Kidney epithelial cell (primary cell): Measurements from ENCODE around the gene USP13. TPM values are rescaled to one million over a fixed set of nuclear protein-coding genes. Genes with fewer than 3 reads are reported as not detected.

Experiments used
- DNase-seq: peaks from one replicate; pipeline ENCODE4 v3.0.0-alpha.2; 2010; ENCODE audit warnings: low read depth
- H3K27me3 ChIP-seq: 2 replicates; pipeline ENCODE4 v1.6.0; 2011; ENCODE audit warnings: low read length; ENCODE audit not compliant: control insufficient read depth, insufficient read depth
- H3K36me3 ChIP-seq: 2 replicates; pipeline ENCODE4 v1.5.1; 2011; ENCODE audit warnings: low read length; ENCODE audit not compliant: control insufficient read depth, insufficient read depth
- H3K4me3 ChIP-seq: 2 replicates; pipeline ENCODE4 v1.5.1; 2011; ENCODE audit warnings: low read depth, mild to moderate bottlenecking, control low read depth, low read length
- total RNA-seq: library from RNA; depleted of rRNA; stranded (reverse); fragments of >200 nt; gene quantifications from 2 replicates; pipeline ENCODE4 v1.2.3, GENCODE V29; 2015
- TF ChIP-seq, protein P1 (sequence below): IDR thresholded peaks from 2 replicates; pipeline ENCODE4 v1.5.1; 2011; ENCODE audit warnings: mild to moderate bottlenecking, moderate library complexity, low read length, control low read depth, inconsistent platforms; ENCODE audit not compliant: insufficient read depth, poor library complexity, severe bottlenecking

The USP13 gene
- total RNA-seq, 1 donor from 2014 or later: 6.4 TPM

DNA sequence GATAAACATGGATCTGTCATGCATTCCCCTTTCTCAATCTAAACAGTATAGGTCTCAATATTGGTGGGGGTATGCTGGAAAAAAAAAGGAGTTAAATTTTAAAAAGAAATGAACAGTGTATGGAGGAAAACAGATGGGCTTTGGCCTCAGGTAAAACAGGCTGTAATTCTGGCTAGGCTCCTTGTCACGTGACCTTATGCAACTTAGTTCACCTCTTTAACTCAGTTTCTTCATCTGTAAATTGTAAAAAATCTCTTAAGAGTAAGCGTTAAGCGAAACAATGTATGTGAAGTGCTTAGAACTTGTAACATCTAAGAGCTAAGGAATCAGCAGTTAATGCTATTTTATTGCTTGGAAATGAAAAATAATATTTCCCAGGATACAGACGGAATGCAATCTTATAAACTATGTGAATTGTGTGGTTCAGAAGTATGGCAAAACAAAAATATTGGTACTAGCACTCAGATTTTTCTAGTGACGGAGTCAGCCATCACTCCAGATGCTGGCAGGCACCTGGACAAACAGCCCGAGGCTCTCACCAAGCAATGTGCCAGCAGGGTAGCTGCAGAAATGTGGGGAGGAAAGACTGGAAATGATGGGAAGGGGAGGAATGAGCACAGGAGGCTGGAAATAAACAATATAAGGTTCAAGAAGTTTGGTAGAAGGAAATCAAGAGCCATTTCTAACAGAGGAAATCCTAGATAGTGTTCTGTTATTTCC is 172.8 kb downstream of the USP13 start:
- no peaks in the 10 kb centered on the region for H3K27me3 ChIP-seq
- H3K4me3 ChIP-seq: no peak overlapping the region
- TF ChIP-seq, protein P1, sequence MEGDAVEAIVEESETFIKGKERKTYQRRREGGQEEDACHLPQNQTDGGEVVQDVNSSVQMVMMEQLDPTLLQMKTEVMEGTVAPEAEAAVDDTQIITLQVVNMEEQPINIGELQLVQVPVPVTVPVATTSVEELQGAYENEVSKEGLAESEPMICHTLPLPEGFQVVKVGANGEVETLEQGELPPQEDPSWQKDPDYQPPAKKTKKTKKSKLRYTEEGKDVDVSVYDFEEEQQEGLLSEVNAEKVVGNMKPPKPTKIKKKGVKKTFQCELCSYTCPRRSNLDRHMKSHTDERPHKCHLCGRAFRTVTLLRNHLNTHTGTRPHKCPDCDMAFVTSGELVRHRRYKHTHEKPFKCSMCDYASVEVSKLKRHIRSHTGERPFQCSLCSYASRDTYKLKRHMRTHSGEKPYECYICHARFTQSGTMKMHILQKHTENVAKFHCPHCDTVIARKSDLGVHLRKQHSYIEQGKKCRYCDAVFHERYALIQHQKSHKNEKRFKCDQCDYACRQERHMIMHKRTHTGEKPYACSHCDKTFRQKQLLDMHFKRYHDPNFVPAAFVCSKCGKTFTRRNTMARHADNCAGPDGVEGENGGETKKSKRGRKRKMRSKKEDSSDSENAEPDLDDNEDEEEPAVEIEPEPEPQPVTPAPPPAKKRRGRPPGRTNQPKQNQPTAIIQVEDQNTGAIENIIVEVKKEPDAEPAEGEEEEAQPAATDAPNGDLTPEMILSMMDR: no peak
- DNase-seq: no peak
- no peaks in the 10 kb centered on the region for H3K36me3 ChIP-seq

DNA sequence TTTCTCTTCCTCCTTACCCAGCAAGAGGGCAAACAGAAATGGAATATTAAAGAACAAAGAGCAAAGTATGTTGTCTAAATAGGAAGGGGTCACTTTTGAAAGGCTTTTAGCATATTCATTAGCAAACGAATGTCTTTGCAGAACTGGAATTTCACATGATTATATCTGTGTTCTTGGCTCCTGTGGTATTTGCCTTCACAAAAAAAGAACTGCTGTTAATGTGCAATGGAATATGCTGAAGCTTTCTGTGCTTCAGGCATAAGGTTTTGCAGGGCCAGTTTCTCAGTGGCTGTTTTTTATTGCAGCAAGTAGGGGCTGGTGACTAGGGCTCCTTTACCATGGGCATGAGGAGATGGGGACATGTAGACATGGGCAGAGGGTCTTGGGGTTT is 173.4 kb downstream of the USP13 start:
- TF ChIP-seq, protein P1: no peak
- Histone ChIP-seq H3K36me3 (no peaks in the 10 kb centered on the region), H3K27me3 (no peaks in the 10 kb centered on the region), H3K4me3 (no peak overlapping the region)
- DNase-seq: no peak

DNA sequence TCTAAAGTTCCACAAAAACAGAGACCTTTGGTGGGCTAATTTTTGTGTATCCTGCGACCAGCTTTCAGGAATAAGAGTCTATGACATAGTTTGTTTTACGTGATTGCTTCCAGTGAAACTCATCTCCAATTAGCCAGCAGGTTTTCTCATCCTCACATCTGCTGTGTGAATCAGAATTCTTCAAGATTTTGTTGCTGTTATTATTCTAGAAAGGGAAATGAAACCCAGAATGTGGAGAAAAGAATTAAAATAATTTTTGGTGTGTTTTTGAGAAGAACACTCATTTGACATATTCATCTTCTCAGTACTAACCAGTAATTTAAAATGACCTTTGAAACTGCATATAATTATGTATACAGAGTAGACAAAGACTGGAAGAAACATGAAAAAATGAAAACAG is 175.9 kb downstream of the USP13 start:
- H3K4me3 ChIP-seq: no peak overlapping the region
- H3K27me3 ChIP-seq: no peaks in the 10 kb centered on the region
- no peaks in the 10 kb centered on the region for H3K36me3 ChIP-seq
- TF ChIP-seq, protein P1: no peak
- no peak for DNase-seq

DNA sequence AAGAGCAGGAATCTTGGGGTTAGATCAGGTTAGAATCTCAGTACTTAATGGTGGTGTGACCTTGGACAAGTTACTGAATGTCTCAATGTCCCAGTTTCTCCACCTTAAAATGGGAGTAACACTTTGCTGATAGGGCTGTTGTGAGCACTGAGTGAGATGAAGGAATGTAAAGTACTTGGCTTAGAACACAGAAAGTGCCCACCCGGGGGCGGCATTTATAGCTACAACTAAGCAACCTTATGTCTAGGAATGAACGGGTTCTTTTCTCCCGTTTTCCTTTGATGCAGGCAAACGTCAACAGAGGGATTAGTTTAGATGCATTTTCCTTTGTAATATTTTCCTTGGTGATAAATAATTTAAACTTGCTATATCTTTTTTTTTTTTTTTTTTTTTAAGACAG is 176.6 kb downstream of the USP13 start:
- H3K4me3 ChIP-seq: no peak overlapping the region

DNA sequence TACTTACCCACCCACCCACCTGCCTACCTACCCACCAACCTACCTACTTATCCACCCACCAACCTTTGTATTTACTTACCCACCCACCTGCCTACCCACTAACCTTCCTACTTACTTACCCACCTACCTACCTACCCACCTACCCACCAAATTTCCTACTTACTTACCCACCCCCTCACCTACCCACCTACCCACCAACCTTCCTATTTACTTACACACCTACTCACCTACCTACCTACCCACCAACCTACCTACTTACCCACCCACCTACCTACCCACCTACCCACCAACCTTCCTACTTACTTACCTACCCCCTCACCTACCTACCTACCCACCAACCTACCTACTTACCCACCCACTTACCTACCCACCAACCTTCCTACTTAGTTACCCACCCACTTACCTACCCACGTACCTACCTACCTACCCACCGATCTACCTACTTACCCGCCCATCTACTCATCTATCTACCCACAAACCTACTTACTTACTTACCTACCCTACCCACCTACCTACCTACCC is 179.6 kb downstream of the USP13 start:
- H3K4me3 ChIP-seq: no peak overlapping the region
- H3K27me3 ChIP-seq: no peaks in the 10 kb centered on the region
- DNase-seq: no peak
- H3K36me3 ChIP-seq: no peaks in the 10 kb centered on the region
- TF ChIP-seq, protein P1: no peak

More for the DNA sequence above, 176.6 kb downstream of the USP13 start:
- TF ChIP-seq, protein P1: no peak
- Histone ChIP-seq H3K36me3 (no peaks in the 10 kb centered on the region), H3K27me3 (no peaks in the 10 kb centered on the region)
- no peak for DNase-seq

DNA sequence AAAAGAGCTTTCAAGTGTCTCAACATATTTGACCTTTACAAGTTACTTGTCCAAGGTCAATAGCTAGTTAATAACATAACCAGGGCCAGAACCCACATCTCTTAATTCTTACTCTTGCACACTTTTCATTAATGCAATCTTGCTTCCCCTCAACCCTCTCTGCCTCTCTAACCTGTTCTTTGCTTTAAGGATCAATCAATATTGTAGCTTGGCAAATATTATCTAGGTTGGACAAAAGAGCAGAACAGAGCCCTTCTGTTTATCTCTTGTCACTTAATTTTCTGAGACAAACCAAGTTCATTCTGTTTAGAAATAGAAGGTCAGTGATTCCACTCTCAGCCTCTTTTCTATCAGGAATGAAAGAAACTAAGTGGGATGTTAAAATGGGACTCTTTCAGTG is 180.5 kb downstream of the USP13 start:
- Histone ChIP-seq H3K36me3 (no peaks in the 10 kb centered on the region), H3K27me3 (no peaks in the 10 kb centered on the region), H3K4me3 (no peak overlapping the region)
- DNase-seq: no peak
- TF ChIP-seq, protein P1: no peak
